GM12892 (cell line): ENCODE results near the gene OAS3.

Experiments used
- POLR2A ChIP-seq: IDR thresholded peaks from 2 replicates; pipeline ENCODE4 v1.6.1; 2011; ENCODE audit warnings: low read depth, low read length, control low read depth
- TAF1 ChIP-seq: IDR thresholded peaks from 2 replicates; pipeline ENCODE4 v1.6.1; 2011; ENCODE audit warnings: low read depth, mild to moderate bottlenecking, control low read depth, low read length, borderline replicate concordance

- TF ChIP-seq POLR2A (no peak), TAF1 (no peak)
Measured at GRCh38 chr12:112969547-112970306, 31.5 kb downstream of the OAS3 start.
